Nephron (organoid): ENCODE results near the gene TWF2.
A peak's percentile ranks its signal among the peaks of the same experiment; 100 is the strongest.

Experiments
- H3K27ac Mint-ChIP-seq, 3 experiments: 2 replicates each; pipeline ENCODE4 v1.8.0; 2020; ENCODE audit warnings: mixed read lengths in 3 of 3, mild to moderate bottlenecking in 2 of 3, moderate library complexity in 1 of 3
- H3K27me3 Mint-ChIP-seq: 2 replicates; pipeline ENCODE4 v1.8.0; 2021; ENCODE audit warnings: low read depth, mild to moderate bottlenecking, moderate library complexity, mixed read lengths
- H3K36me3 Mint-ChIP-seq: 2 replicates; pipeline ENCODE4 v1.8.0; 2020; ENCODE audit warnings: low read depth, mixed read lengths
- H3K4me1 Mint-ChIP-seq: 2 replicates; pipeline ENCODE4 v1.8.0; 2020; ENCODE audit warnings: mixed read lengths
- H3K4me3 Mint-ChIP-seq, 3 experiments: 2 replicates each; pipeline ENCODE4 v1.8.0; 2020; ENCODE audit warnings: mild to moderate bottlenecking in 3 of 3, mixed read lengths in 3 of 3, moderate library complexity in 2 of 3
- H3K9me3 Mint-ChIP-seq: 2 replicates; pipeline ENCODE4 v1.8.0; 2020; ENCODE audit warnings: mixed read lengths
- TF ChIP-seq, protein P1 (sequence below), 3 experiments: fragments of 200-600 bp; sonication (generic); IDR thresholded peaks; one replicate each; pipeline ENCODE4 v1.5.0; 2021; ENCODE audit warnings: antibody characterized with exemption in 3 of 3; ENCODE audit not compliant: unreplicated experiment in 3 of 3

TWF2 gene

GRCh38 chr3:52197499-52197841 is 41.5 kb downstream of the TWF2 start:
- Mint-ChIP-seq H3K4me1 (peaks cover 54% of the 10 kb centered on the region), H3K4me3 (peak overlapping the region; percentile 98 to 99 (median 98)), H3K9me3 (no peaks in the 10 kb centered on the region), H3K27me3 (peaks cover 2% of the 10 kb centered on the region), H3K36me3 (peaks cover 26% of the 10 kb centered on the region), H3K27ac (peak overlapping the region; percentile 92 to 98 (median 96))
- TF ChIP-seq, protein P1, sequence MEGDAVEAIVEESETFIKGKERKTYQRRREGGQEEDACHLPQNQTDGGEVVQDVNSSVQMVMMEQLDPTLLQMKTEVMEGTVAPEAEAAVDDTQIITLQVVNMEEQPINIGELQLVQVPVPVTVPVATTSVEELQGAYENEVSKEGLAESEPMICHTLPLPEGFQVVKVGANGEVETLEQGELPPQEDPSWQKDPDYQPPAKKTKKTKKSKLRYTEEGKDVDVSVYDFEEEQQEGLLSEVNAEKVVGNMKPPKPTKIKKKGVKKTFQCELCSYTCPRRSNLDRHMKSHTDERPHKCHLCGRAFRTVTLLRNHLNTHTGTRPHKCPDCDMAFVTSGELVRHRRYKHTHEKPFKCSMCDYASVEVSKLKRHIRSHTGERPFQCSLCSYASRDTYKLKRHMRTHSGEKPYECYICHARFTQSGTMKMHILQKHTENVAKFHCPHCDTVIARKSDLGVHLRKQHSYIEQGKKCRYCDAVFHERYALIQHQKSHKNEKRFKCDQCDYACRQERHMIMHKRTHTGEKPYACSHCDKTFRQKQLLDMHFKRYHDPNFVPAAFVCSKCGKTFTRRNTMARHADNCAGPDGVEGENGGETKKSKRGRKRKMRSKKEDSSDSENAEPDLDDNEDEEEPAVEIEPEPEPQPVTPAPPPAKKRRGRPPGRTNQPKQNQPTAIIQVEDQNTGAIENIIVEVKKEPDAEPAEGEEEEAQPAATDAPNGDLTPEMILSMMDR (IDR thresholded peaks at IDR 0.05; ENCODE audit: unreplicated experiment in 3 of 3): no peak

DNA sequence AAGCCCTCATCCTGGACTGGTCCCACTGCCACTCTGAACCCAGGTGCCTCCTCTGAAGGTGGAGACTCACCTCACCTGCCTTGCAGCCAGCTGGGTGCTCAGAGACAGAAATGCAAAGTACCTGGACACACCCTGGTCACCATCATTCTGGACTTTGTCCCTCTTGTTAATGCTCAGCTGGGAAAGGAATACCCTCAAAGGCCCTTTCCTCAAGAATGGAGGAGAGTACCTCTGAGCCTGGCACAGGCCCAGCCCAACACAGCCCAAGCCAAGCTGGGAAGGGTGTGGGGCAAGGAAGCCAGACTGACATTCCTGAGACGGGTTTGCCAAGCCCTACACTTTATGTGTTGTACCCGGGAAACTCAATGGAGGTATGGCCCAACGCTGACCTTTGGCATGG is 42.0 kb downstream of the TWF2 start:
- Mint-ChIP-seq H3K4me3 (peak overlapping the region; percentile 98 to 99 (median 98)), H3K27me3 (no peaks in the 10 kb centered on the region), H3K36me3 (peaks cover 21% of the 10 kb centered on the region), H3K9me3 (no peaks in the 10 kb centered on the region), H3K27ac (peak overlapping the region; percentile 92 to 98 (median 96)), H3K4me1 (peaks cover 52% of the 10 kb centered on the region)
- TF ChIP-seq, protein P1 (IDR thresholded peaks at IDR 0.05; ENCODE audit: unreplicated experiment in 3 of 3): no peak

DNA sequence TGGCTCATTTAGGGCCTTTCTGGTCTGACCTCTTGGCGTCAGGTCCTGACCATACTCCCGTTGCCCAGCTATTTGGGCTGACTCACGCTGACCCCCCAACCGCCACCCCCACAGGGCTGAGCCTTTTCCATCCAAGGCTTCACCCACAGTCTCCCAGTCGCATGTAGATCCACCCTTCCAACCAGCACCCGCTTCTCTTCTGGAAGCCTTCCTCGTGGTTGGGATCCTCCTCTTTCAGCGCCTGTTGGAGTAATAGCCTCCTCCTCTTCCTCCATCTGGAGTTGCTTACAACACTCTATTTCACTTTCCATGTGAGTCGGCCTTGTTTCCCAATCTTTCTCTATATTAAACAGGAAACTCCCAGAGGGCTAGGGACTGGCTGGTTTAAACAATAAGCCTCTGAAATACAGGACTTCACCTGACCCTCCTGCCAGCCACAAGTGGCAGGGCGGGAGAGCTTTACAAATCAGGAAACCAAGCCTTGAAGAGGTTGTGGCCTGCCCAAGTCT is 43.1 kb downstream of the TWF2 start:
- Mint-ChIP-seq H3K9me3 (no peaks in the 10 kb centered on the region), H3K27ac (peak overlapping the region; percentile 79 to 98 (median 89)), H3K4me3 (peak overlapping the region in 1 of 3 experiments; percentile 58), H3K4me1 (peaks cover 57% of the 10 kb centered on the region), H3K36me3 (peaks cover 12% of the 10 kb centered on the region), H3K27me3 (no peaks in the 10 kb centered on the region)
- TF ChIP-seq, protein P1 (IDR thresholded peaks at IDR 0.05; ENCODE audit: unreplicated experiment in 3 of 3): no peak

- Mint-ChIP-seq H3K4me1 (peaks cover 60% of the 10 kb centered on the region), H3K27me3 (no peaks in the 10 kb centered on the region), H3K36me3 (peaks cover 8% of the 10 kb centered on the region), H3K9me3 (no peaks in the 10 kb centered on the region), H3K27ac (peak overlapping the region; percentile 53 to 98 (median 95)), H3K4me3 (peak overlapping the region in 1 of 3 experiments; percentile 58)
- TF ChIP-seq, protein P1 (IDR thresholded peaks at IDR 0.05; ENCODE audit: unreplicated experiment in 3 of 3): no peak
These were observed 43.7 kb downstream of the TWF2 start for GRCh38 chr3:52195291-52195597.

DNA sequence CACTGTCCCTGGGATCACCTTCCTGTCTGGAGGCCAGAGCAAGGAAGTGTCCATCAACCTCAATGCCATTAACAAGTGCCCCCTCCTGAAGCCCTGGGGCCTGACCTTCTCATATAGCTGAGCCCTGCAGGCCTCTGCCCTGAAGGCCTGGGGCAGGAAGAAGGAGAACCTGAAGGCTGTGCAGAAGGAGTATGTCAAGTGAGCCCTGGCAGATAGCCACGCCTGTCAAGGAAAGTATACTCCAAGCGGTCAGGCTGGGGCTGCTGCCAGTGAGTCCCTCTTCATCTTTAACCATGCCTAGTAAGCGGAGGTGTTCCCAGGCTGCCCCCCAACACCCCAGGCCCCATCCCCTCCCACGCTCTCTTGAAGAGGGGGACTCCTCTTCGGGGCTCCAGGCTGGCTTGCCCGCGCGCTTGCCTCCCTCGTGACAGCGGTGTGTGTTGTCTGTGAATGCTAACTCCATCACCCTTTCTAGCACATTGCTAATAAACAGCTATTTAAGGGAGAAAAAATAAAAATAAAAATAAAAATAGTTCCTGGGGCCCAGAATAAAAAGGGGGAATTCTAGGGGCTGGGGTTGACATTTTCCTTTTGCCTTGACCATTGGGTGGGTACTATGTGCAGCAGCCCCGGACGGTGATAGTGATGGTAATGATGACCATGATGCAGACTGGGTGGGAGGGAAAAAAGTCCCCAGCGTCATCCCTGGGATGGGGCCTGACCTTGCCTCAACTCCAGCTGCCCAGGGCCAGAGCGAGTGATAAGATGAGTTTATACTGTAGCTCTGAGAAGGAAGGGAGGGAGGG is 44.3 kb downstream of the TWF2 start:
- peak overlapping the region; percentile 53 to 98 (median 95) for H3K27ac Mint-ChIP-seq
- no peaks in the 10 kb centered on the region for H3K9me3 Mint-ChIP-seq
- H3K36me3 Mint-ChIP-seq: peaks cover 5% of the 10 kb centered on the region
- peak overlapping the region in 2 of 3 experiments; percentile 47 to 58 for H3K4me3 Mint-ChIP-seq
- no peaks in the 10 kb centered on the region for H3K27me3 Mint-ChIP-seq
- peaks cover 62% of the 10 kb centered on the region for H3K4me1 Mint-ChIP-seq
- TF ChIP-seq, protein P1 (IDR thresholded peaks at IDR 0.05; ENCODE audit: unreplicated experiment in 3 of 3): no peak

DNA sequence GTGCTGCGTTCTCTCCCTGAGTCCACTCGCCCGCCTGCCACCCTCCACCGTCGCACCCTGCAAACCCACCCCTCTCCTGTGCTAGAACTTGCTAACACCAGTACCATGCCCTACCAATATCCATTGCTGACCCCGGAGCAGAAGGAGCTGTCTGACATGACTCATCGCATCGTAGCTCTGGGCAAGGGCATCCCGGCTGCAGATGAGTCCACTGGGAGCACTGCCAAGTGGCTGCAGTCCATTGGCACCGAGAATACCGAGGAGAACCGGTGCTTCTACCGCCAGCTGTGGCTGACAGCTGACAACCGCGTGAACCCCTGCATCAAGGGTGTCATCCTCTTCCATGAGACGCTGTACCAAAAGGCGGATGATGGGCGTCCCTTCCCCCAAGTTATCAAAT is 45.9 kb downstream of the TWF2 start:
- Mint-ChIP-seq H3K27ac (peak overlapping the region in 1 of 3 experiments; percentile 47), H3K4me3 (peak overlapping the region in 1 of 3 experiments; percentile 14), H3K4me1 (peaks cover 54% of the 10 kb centered on the region), H3K9me3 (no peaks in the 10 kb centered on the region), H3K27me3 (no peaks in the 10 kb centered on the region), H3K36me3 (no peaks in the 10 kb centered on the region)
- TF ChIP-seq, protein P1 (IDR thresholded peaks at IDR 0.05; ENCODE audit: unreplicated experiment in 3 of 3): no peak
